Activated naive CD4-positive, alpha-beta T cell treated with Interleukin-2 at 50 U/mL for 16 hours (primary cell): ENCODE data around the gene MAG.
"Not testable (repeated sequence)": the region's sequence is repeated elsewhere in the genome, so short reads cannot be mapped to it uniquely, and the experiment has no call there.

Source experiments
- DNase-seq: peaks from one replicate; pipeline ENCODE4 v3.0.0-alpha.2; 2020

MAG gene

DNA sequence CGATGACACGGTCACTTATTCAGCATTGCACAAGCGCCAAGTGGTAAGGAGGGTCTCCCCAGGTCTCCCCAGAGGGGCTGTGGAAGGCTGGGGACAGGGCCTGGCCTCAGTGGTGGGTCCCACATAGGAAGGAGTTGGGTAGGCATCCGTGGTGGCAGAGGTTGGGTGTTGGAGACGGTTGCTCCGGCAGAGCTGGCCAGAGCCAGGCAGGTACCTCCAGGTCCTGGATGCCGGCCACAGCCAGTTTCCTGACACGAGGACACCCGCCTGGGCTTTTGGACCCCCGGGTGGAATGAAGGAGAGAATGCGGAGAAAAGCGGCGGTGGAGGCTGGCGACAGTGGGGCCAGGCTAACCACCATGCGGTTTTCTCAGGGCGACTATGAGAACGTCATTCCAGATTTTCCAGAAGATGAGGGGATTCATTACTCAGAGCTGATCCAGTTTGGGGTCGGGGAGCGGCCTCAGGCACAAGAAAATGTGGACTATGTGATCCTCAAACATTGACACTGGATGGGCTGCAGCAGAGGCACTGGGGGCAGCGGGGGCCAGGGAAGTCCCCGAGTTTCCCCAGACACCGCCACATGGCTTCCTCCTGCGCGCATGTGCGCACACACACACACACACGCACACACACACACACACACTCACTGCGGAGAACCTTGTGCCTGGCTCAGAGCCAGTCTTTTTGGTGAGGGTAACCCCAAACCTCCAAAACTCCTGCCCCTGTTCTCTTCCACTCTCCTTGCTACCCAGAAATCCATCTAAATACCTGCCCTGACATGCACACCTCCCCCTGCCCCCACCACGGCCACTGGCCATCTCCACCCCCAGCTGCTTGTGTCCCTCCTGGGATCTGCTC, 54.5 kb downstream of the MAG start:
- DNase-seq: peak; percentile 69

DNA sequence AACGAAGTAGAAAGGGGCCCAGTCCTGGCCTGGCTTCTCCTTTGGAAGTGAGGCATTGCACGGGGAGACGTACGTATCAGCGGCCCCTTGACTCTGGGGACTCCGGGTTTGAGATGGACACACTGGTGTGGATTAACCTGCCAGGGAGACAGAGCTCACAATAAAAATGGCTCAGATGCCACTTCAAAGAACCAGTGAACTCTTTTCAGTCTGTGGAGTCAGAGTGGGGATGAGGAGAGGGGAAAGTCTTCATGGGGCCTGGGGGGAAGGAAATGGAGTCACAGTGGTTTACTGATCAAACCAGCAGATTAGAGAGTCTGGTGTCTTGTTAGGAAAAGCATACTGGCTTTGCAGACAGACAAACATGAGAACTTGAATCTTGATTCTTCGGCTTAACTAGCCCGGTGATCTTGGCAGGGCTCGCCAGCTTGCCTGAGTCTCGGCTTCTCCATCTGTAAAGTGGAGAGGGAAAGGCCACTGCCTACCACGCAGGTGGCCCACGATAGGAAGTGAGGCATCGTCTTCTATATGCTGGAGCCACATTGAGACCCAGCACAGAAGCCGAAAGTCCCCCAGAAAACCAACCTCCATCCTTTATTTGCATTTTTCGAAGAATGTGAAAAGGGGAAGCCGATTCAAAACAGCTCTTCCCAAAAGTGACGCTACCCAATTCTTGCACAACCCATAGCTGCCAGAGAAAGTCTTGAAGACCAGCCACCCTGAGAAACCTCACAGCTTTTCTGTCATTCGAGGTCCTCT, 55.4 kb downstream of the MAG start, which contains the start of gene FFAR1:
TSS of gene FFAR1 (plus strand) at position 732 of the 759 bp plus-strand sequence. CDS start 3,650 bp downstream, outside the sequence.
- peak; percentile 50 for DNase-seq

DNA sequence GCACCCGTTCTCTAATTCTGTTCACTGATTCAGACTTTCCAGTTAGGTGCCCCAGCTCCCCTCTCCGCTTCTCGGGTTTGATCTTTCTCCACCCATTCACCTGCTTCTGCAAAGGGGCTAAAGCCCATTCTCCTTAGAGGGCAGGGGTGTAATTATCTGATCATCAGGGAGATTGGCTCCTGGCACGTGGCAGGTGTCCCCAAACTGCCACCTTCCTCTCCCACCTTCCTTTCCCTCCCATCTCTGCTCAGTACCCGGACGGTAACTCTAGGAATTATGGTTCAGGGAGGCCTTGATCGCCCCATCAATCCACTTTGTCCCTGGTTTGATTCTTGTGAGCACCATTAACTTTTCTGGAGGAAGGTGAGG, 56.0 kb downstream of the MAG start:
- no peak for DNase-seq

DNA sequence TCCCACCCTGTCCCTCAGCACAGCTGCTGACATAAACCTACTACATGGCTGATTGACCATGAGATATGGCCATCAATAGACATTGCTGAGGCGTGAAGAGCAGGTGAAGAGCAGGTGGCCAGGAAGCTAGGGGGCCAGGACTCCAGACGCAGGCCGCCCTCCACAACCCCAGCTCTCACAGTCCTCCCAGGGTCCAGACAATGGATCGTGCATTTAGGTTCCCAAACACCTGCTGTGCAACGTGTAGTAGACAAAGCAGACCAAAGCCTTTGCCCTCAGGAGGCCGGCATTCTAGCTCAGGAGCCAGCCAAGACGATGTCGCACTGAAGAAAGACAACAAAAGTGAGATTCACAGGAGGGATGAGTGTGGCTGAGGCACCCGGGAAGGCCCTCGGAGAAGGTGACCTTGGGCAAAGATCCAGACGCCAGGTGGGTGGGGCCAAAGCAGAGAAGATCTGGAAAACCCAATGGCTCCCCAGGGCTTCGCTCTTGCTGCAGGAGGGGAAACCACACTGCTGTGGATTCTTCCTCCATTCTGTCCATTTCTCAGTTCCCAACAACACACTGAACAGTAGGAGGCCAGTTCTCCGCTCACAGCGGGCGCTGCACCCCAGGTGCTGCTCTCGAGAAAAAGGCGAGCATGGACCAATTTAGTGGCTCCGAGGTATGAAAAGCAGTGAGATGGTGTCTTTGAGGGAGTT, 57.1 kb downstream of the MAG start:
- DNase-seq: no peak

DNA sequence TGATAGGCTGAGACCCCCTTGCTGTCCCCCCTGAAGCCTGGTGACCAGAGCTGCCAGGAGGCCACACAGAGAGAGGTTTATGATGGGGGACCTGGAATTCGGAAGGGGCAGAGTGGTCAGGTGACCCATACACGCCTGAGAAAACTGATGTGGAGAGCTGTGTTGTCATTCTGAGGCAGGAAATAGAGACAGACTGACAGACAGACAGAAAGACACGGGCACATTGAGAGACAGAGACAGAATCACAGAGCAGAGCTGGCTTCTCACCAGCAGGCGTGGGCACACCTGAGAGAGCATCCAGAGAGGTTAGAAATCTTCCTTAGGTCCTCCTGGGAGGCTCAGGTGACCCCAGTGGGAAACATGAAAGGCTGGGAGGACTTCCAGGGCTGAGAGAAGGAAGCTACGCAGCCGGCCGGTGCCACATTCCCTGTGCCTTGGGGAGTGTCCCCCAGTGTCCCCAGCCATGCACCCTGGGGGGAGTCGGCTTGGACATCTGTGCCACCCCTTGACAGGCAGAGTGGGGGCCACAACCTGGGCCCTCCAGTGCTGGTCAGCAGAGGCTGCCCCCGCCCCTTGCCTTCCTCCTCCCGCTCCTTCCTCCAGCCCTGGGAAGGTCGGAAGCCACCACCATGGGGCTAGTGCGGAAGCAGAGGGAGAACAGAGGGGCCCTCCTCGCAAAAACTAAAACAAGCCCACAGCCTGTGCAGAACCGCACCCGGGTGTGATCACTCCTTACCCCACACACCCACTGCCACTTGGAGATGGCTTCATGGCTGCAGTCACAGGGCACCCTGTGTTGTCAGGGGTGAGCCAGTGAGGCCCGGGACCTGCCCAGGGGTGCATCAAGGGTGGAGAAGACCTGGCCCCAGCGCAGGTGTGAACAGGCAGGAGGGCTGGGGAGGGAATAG, 57.9 kb downstream of the MAG start:
- no peak for DNase-seq

DNA sequence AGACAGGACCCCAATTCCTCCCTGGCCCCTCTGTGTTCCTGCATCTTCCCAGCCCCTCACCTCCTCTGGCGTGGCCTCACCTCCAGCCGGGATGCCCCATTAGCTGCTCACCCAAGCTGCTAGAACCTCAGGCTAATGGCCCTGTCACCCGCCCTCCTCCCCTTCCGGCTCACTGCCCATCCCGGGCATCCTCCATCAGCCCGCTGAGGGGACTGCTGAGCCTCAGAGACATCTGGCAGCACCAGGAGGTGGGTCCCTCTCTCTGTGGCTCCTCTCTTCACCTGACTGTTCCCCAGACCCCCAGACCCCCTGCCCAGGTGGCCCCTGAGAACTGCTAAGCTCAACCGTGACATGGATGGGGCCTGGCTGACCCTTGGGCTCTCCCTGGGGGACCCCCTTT, 58.6 kb downstream of the MAG start:
- DNase-seq: no peak

DNA sequence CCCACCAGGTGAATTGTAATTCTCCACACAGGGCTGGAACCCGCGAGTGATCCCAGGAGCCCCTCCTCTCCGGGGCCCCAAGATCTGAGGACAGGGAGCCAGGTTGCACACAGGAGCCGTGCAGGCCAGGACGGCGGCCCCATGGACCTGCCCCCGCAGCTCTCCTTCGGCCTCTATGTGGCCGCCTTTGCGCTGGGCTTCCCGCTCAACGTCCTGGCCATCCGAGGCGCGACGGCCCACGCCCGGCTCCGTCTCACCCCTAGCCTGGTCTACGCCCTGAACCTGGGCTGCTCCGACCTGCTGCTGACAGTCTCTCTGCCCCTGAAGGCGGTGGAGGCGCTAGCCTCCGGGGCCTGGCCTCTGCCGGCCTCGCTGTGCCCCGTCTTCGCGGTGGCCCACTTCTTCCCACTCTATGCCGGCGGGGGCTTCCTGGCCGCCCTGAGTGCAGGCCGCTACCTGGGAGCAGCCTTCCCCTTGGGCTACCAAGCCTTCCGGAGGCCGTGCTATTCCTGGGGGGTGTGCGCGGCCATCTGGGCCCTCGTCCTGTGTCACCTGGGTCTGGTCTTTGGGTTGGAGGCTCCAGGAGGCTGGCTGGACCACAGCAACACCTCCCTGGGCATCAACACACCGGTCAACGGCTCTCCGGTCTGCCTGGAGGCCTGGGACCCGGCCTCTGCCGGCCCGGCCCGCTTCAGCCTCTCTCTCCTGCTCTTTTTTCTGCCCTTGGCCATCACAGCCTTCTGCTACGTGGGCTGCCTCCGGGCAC, 59.6 kb downstream of the MAG start:
- no peak for DNase-seq

DNA sequence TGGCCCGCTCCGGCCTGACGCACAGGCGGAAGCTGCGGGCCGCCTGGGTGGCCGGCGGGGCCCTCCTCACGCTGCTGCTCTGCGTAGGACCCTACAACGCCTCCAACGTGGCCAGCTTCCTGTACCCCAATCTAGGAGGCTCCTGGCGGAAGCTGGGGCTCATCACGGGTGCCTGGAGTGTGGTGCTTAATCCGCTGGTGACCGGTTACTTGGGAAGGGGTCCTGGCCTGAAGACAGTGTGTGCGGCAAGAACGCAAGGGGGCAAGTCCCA, 60.2 kb downstream of the MAG start:
- no peak for DNase-seq

DNA sequence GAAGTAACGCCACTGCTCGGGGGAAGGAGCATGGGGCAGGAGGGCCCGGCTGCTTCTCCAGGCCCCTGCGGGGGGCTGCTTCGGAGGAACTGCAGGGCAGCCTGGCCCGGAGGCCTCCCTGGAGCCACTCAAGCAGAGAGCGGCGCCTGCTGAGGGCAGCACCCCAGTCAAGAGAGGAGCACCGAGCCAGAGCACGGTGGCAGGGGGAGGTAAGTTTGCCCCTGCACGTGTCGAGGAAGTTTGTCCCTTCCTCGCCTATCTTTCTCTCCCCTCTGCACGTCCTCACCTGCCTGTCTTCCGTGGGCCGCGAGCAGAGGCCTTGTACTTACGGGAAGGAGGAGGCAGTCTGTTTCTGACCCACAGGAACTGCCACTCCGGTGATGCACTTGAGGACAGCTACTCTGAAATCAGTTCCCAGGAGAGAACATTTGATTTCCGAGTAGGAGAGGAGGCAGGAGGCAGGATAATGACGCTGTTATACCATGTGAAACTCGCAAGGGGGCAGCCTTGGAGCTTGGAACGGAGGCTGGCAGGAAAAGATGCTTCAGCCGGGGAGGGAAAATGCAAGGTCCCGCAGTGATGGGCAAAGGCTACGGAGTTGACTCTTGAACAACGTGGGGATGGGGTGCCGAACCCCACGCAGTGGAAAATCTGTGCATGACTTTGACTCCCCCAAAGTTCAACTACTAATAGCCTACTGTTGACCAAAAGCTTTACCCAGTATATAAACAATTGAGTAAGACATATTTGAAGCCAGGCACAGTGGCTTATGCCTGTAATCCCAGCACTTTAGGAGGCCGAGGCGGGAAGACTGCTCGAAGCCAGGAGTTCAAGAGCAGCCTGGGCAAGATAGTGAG, 60.7 kb downstream of the MAG start:
- peak; percentile 70 for DNase-seq

DNA sequence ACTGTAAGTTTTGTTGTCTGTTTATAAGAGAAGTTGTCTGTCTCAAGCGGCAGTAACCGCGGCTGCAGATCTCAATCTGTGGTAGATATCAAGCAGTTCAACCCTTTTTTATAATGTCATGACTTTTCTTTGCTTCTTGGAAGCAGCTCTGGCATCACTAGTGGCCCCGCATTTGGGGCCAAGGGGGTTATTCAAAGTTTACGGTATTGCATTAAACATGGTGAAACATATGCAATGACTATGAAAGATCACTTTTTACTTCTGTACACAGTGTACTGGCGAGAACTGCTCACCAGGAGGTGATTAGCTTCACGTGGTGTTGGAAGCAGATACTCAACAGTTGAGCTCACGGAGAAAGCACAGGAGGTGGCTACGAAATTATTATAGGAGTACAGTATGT, 61.7 kb downstream of the MAG start:
- no peak for DNase-seq

DNA sequence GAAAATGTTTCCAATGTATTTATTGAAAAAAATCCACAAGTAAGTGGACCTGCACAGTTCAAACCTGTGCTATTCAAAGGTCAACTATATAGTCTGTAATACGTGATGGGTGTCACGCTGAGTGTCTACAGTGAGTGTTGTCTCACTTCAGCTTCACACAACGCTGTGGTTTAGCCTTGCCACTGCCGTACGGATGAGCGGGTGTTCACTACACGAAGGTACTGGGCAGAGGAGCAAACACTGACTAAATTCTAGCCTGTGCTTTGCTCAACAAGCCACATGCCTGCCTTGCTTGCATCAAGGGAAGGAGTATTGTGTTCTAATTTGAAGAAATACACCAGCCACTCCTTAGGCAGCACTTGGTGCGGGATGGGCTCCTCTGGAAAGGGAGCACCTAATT, 62.9 kb downstream of the MAG start:
- no peak for DNase-seq

DNA sequence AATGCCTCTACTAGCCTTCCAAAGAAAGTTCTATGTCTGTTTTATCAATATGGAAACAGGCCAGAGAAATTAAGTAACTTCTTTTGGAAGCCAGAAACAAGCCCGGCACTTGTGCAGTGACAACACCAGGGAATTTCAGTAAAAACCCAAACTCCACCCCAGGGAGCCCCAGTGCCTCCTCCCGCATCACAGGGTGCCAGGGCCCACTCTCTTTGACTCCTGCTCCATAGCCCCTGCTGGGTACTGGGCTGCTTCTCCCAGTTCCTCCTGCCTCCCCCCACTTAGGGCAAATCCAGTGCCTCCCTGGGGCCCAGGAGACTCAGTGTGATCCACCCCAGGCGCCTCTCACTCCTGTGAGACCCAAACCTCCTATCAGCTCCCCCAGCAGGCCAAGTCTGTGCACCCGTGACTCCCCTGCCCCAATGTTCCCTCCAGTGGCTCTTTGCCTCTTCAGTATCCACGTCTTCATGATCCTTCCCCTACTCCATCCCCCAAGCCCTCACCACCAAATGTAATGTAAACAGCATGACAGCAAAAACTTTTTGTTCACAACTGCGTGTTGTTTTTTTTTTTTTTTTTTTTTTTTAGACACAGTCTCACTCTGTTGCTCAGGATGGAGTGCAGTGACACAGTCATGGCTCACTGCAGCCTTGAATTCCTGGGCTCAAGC, 64.0 kb downstream of the MAG start:
- DNase-seq: no peak

DNA sequence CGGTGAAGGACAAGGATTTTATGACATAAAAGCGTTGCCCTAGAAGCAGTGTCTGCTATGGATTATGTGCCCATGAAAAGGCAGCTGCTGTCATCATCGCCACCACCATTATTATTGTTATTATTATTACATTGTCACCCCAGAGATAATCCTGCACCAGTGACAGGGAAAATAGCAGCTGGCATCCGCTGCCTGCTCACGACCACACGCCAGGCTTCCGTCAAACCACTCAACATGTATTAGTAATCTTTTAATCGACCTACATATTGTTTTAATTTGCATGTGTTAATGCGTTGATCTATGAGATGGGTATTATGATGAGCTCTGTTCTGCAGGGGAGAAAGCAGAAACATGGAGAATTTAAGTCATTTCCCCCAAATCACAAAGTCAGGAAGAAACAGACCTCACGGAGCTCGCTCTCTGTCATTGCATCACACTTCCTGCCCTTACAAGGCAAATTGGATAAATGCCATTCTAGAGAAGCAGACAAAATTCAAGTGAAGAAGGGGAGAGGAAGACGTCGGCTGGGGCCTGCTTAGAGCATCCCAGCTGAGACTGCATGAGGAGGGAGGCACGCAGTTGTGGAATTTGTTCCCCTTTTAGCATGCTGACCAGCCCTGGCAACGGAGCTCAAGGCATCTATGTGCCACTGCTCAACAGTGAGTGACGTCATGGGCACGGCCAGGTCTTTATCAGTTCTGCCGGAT, 66.1 kb downstream of the MAG start, which contains the start of gene FFAR3:
TSS of gene FFAR3 (plus strand) at position 594 of the 707 bp plus-strand sequence. CDS start 431 bp downstream, outside the sequence.
- DNase-seq: no peak

DNA sequence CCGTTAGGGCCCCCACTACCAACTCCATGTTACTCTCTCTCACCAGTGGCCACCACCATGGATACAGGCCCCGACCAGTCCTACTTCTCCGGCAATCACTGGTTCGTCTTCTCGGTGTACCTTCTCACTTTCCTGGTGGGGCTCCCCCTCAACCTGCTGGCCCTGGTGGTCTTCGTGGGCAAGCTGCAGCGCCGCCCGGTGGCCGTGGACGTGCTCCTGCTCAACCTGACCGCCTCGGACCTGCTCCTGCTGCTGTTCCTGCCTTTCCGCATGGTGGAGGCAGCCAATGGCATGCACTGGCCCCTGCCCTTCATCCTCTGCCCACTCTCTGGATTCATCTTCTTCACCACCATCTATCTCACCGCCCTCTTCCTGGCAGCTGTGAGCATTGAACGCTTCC, 66.9 kb downstream of the MAG start:
- DNase-seq: not testable (repeated sequence)

DNA sequence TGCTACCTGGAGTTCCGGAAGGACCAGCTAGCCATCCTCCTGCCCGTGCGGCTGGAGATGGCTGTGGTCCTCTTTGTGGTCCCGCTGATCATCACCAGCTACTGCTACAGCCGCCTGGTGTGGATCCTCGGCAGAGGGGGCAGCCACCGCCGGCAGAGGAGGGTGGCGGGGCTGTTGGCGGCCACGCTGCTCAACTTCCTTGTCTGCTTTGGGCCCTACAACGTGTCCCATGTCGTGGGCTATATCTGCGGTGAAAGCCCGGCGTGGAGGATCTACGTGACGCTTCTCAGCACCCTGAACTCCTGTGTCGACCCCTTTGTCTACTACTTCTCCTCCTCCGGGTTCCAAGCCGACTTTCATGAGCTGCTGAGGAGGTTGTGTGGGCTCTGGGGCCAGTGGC, 67.4 kb downstream of the MAG start:
- not testable (repeated sequence) for DNase-seq

DNA sequence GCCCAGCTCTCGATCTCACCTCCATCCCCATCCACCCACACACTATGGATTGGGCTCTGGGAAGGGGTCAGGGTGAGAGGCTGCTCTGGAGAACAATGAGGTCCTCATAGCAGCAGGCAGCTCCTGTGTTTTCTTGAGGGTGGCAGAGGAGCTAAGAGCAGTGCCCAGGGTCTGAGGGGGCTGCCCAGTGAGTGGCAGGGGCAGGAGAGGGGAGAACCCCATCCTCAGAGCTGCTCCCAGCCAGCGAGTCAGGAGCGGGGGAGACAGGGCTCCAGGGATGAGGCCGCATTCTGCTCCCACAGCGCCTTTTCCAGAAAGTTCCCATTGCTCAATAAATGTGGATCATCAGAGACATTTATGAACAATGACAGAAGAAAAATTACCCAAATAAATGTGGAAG, 68.1 kb downstream of the MAG start:
- DNase-seq: not testable (repeated sequence)

DNA sequence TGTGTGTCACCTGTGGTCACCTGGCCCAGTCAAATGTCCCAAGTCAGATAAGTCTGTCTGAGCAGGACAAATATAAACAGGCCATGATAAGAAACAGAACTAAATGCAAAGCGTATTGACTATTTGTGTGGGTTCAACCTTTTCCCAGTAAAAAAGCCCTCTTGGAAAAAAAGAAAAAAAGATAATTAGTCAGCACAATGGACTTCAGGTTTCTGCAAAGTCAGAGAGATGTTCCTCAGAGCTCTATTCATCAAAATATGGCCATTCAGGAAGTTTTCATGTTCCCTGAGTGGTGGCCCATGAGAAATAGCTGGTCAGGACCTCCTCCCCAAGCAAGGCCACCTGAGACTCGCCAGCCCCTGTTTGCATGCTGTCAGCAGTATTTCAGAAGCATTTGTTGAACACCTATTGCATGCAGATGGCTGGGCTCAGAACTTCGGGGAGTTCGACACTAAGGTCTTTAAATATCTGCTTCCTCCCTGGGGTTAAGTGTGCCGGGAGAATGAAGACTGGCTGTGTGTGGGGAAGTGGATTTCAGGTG, 69.0 kb downstream of the MAG start:
- no peak for DNase-seq

DNA sequence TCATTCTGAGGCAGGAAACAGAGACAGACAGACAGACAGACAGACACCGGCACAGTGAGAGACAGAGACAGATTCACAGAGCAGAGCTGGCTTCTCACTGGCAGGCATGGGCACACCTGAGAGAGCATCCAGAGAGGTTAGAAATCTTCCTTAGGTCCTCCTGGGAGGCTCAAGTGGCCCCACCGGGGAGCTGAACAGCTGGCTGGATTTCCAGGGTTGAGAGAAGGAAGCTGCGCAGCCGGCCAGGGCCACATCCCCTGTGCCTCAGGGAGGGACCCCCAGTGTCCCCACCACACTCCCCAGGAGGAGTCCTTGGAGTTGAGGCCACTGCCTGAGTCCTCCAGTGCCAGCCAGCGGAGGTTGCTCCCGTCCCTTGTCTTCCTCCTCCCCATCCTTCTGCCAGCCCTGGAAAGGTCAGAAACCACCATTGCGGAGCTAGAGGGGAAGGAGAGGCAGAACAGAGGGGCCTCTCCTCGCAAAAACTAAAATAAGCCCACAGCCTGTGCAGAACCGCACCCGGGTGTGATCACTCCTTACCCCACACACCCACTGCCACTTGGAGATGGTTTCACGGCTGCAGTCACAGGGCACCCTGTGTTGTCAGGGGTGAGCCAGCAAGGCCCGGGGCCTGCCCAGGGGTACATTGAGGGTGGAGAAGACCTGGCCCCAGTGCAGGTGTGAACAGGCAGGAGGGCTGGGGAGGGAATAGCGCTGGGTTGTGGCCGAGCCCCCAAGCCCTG, 70.5 kb downstream of the MAG start:
- DNase-seq: no peak
